Mucosa of gallbladder (tissue), 1 donor: Measurements from ENCODE around the gene CCNK. TPM values are rescaled to one million over a fixed set of nuclear protein-coding genes. Genes with fewer than 3 reads are reported as not detected.

Experiments
- DNase-seq: peaks from one replicate; pipeline ENCODE4 v3.0.0-alpha.2; 2020; ENCODE audit warnings: low spot score
- total RNA-seq: library from RNA; stranded (reverse); gene quantifications from one replicate; pipeline ENCODE4 v1.2.1, GENCODE V29; 2021
- donor health status: DM: no; HTN: no; CAD: no.

The CCNK gene
- total RNA-seq, 1 donor from 2014 or later, result 45.5 TPM

- no peak for DNase-seq
These were observed 70.9 kb downstream of the CCNK start for GRCh38 chr14:99552021-99552553.

GRCh38 chr14:99552572-99553216, 71.5 kb downstream of the CCNK start:
- DNase-seq, result peak; percentile 88

- peak; percentile 46 for DNase-seq
These were observed 73.0 kb downstream of the CCNK start for GRCh38 chr14:99554184-99554583.

- DNase-seq, result no peak
These were observed 73.7 kb downstream of the CCNK start for GRCh38 chr14:99554757-99555531.

- no peak for DNase-seq
These were observed 75.1 kb downstream of the CCNK start for GRCh38 chr14:99556134-99556791.

- DNase-seq, result no peak
These were observed 78.2 kb downstream of the CCNK start for GRCh38 chr14:99559286-99559990.

- DNase-seq, result no peak
These were observed 79.2 kb downstream of the CCNK start for GRCh38 chr14:99560403-99560802.

- peak; percentile 80 for DNase-seq
These were observed 79.9 kb downstream of the CCNK start for GRCh38 chr14:99560922-99561683.

GRCh38 chr14:99561864-99562263, 80.7 kb downstream of the CCNK start:
- no peak for DNase-seq

Other genes with a start within 250 kb of the CCNK start
- gene BCL11B, start 209.2 kb upstream of the CCNK start, total RNA-seq, result 7.9 TPM
- 68.9 TPM for gene SETD3, start 550 bp upstream of the CCNK start, total RNA-seq
- gene CCDC85C, start 122.8 kb downstream of the CCNK start, total RNA-seq, result 41.3 TPM
- gene HHIPL1, start 163.7 kb downstream of the CCNK start, total RNA-seq, result 5.3 TPM
- 1.8 TPM for gene CYP46A1, start 202.9 kb downstream of the CCNK start, total RNA-seq